ENCODE data around the gene CYP2A7.
A peak's percentile ranks its signal among the peaks of the same experiment; 100 is the strongest.
"Not testable (repeated sequence)": the region's sequence is repeated elsewhere in the genome, so short reads cannot be mapped to it uniquely, and the experiment has no call there.

Gene CYP2A7

GRCh38 chr19:40842012-40842411 lies 40.0 kb downstream of the CYP2A7 start:
- not testable (repeated sequence) for DNase-seq (ENCODE audit: low read depth)

- not testable (repeated sequence) for DNase-seq (ENCODE audit: low read depth)
Observed at GRCh38 chr19:40838477-40838876, 43.6 kb downstream of the CYP2A7 start.

GRCh38 chr19:40836754-40837429 lies 45.1 kb downstream of the CYP2A7 start:
- no peak for DNase-seq (ENCODE audit: low read depth)

- DNase-seq (ENCODE audit: low read depth) = not testable (repeated sequence)
Observed at GRCh38 chr19:40833728-40834533, 48.1 kb downstream of the CYP2A7 start.

- not testable (repeated sequence) for DNase-seq (ENCODE audit: low read depth)
Observed at GRCh38 chr19:40832431-40832790, 49.6 kb downstream of the CYP2A7 start.

GRCh38 chr19:40831502-40832430 lies 50.3 kb downstream of the CYP2A7 start:
- no peak for DNase-seq (ENCODE audit: low read depth)

- not testable (repeated sequence) for DNase-seq (ENCODE audit: low read depth)
Observed at GRCh38 chr19:40830741-40831140, 51.3 kb downstream of the CYP2A7 start.

GRCh38 chr19:40829205-40829604 lies 52.8 kb downstream of the CYP2A7 start:
- no peak for DNase-seq (ENCODE audit: low read depth)

GRCh38 chr19:40827386-40828247 lies 54.4 kb downstream of the CYP2A7 start:
- no peak for DNase-seq (ENCODE audit: low read depth)

GRCh38 chr19:40826699-40827385 lies 55.2 kb downstream of the CYP2A7 start:
- peak; percentile 74 for DNase-seq (ENCODE audit: low read depth)

- not testable (repeated sequence) for DNase-seq (ENCODE audit: low read depth)
Observed at GRCh38 chr19:40826312-40826698, 55.7 kb downstream of the CYP2A7 start.

GRCh38 chr19:40825460-40826095 lies 56.5 kb downstream of the CYP2A7 start:
- not testable (repeated sequence) for DNase-seq (ENCODE audit: low read depth)

All from CMK (cell line).